ENCODE results near the gene TAF6. TPM values are rescaled to one million over a fixed set of nuclear protein-coding genes. Genes with fewer than 3 reads are reported as not detected.
A peak's percentile ranks its signal among the peaks of the same experiment; 100 is the strongest.

TAF6 gene
- total and polyA plus RNA-seq, 2 experiments from 2014 or later, result 56.3 to 141 TPM

- Mint-ChIP-seq H3K4me3 (peak within 1 kb of the TSS; percentile 93), H3K27me3 (ENCODE audit: insufficient read depth, low read depth, poor library complexity) (peaks cover 34% of the 10 kb centered on the region), H3K4me1 (peaks cover 18% of the 10 kb centered on the region), H3K36me3 (ENCODE audit: low read depth) (peaks cover 37% of the 10 kb centered on the region), H3K27ac (peak within 1 kb of the TSS; percentile 94), H3K9me3 (no peaks in the 10 kb centered on the region)
- Histone ChIP-seq H3K4me3 (peak within 1 kb of the TSS; percentile 82), H3K9me2 (ENCODE audit: insufficient read depth) (no peaks in the 10 kb centered on the region), H3K4me2 (peak within 1 kb of the TSS; percentile 90), H4K20me1 (replicated peaks; ENCODE audit: insufficient read depth) (peaks cover 11% of the 10 kb centered on the region; the same call in 1 of the 2 replicates), H3K4me1 (ENCODE audit: insufficient read depth) (peaks cover 6% of the 10 kb centered on the region), H3K79me2 (replicated peaks; ENCODE audit: insufficient read depth) (peaks cover 8% of the 10 kb centered on the region), H3F3A (replicated peaks; ENCODE audit: low read depth) (peaks cover 53% of the 10 kb centered on the region), H3K27ac (ENCODE audit: low read depth) (peak within 1 kb of the TSS; percentile 90), H3K36me3 (ENCODE audit: insufficient read depth) (peaks cover 17% of the 10 kb centered on the region), H3K27me3 (ENCODE audit: insufficient read depth) (no peaks in the 10 kb centered on the region), H2AFZ (peak within 1 kb of the TSS; percentile 95; the same call in 1 of the 2 replicates)
- DNase-seq (ENCODE audit: low spot score), result peak; percentile 86
- peak; percentile 26 for ATAC-seq
- TF ChIP-seq ETS1 (IDR thresholded peaks at IDR 0.05), result peak; percentile 49; the same call in 1 of the 2 replicates
- TF ChIP-seq POLR2AphosphoS5 (IDR thresholded peaks at IDR 0.05; ENCODE audit: low read depth), result peak; percentile 91
- no peak for TF ChIP-seq JUNB (IDR thresholded peaks at IDR 0.05; ENCODE audit: unreplicated experiment)
- TF ChIP-seq REST (IDR thresholded peaks at IDR 0.05; ENCODE audit: unreplicated experiment), result peak; percentile 26
- TF ChIP-seq CTCF (conservative IDR thresholded peaks at IDR 0.05; ENCODE audit: low read depth in 2 of 2), result no peak
Measured at GRCh38 chr7:100088621-100089457, 30.3 kb downstream of the TAF6 start, which contains the start of gene COPS6. Gene COPS6 (plus strand): TSS chr7:100088969. CDS start chr7:100088991, 22 bp downstream.

GRCh38 chr7:100088095-100088620 lies 31.0 kb downstream of the TAF6 start:
- TF ChIP-seq ZNF114 (CRISPR knock-in tag; IDR thresholded peaks at IDR 0.05) (no peak), CTCF (conservative IDR thresholded peaks at IDR 0.05; ENCODE audit: low read depth in 2 of 2) (no peak)
- H3K9me2 ChIP-seq (ENCODE audit: insufficient read depth), result no peaks in the 10 kb centered on the region
- H3K27me3 ChIP-seq (ENCODE audit: insufficient read depth), result no peaks in the 10 kb centered on the region
- H3K27ac Mint-ChIP-seq, result peak overlapping the region; percentile 94
- ATAC-seq, result no peak
- no peaks in the 10 kb centered on the region for H3K9me3 Mint-ChIP-seq
- H3K36me3 ChIP-seq (ENCODE audit: insufficient read depth), result peaks cover 12% of the 10 kb centered on the region
- H2AFZ ChIP-seq, result peak overlapping the region; percentile 95; the same call in 1 of the 2 replicates
- H3K4me1 Mint-ChIP-seq, result peaks cover 20% of the 10 kb centered on the region
- peak overlapping the region; percentile 82 for H3K4me3 ChIP-seq
- peaks cover 48% of the 10 kb centered on the region for H3F3A ChIP-seq (replicated peaks; ENCODE audit: low read depth)
- peak overlapping the region; percentile 93 for H3K4me3 Mint-ChIP-seq
- peaks cover 11% of the 10 kb centered on the region; the same call in 1 of the 2 replicates for H4K20me1 ChIP-seq (replicated peaks; ENCODE audit: insufficient read depth)
- peaks cover 9% of the 10 kb centered on the region for H3K4me1 ChIP-seq (ENCODE audit: insufficient read depth)
- H3K27me3 Mint-ChIP-seq (ENCODE audit: insufficient read depth, low read depth, poor library complexity), result peaks cover 28% of the 10 kb centered on the region
- H3K79me2 ChIP-seq (replicated peaks; ENCODE audit: insufficient read depth), result peaks cover 8% of the 10 kb centered on the region
- DNase-seq (ENCODE audit: low spot score), result no peak
- H3K27ac ChIP-seq (ENCODE audit: low read depth), result peak overlapping the region; percentile 90
- peak overlapping the region; percentile 90 for H3K4me2 ChIP-seq
- H3K36me3 Mint-ChIP-seq (ENCODE audit: low read depth), result peaks cover 30% of the 10 kb centered on the region
